SH-SY5Y (cell line): ENCODE data around the gene TEAD1.

Experiments
- GATA2 ChIP-seq: IDR thresholded peaks from 2 replicates; pipeline ENCODE4 v1.6.1; 2011; ENCODE audit warnings: mild to moderate bottlenecking, low read depth, low read length
- GATA3 ChIP-seq: IDR thresholded peaks from 2 replicates; pipeline ENCODE4 v1.6.1; 2011; ENCODE audit warnings: low read depth, mild to moderate bottlenecking, low read length, moderate library complexity

DNA sequence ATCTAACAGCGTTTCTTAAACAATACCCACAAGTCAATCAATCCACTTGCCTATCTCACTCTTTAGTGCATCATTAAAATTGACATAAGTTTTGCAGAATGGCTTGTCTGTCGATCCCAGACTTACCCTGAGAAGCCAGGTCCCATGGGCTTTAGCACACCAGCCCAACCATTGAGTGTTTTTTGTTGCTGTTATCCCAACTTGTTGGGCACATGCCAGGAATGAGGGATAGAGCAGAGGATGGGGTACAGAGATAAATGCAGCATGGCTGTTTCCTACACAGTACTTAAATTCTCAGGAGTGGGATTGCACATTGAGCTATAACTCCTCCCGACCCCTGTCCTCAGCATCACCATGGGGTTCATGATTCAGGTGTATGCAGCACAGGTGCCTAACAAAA lies 270.7 kb downstream of the TEAD1 start:
- TF ChIP-seq GATA2 (no peak), GATA3 (no peak)
